Ramos (cell line): ENCODE measurements around the gene ATP5PB.

Experiments
- in situ Hi-C: fragments of 300-500 bp; cut with MboI; formaldehyde crosslinking; loops from one replicate; pipeline ENCODE4 v1.14.3; 2022; ENCODE audit warnings: low sequenced_read_pairs; ENCODE audit not compliant: unreplicated experiment

ATP5PB gene

GRCh38 chr1:111444031-111444430 is 5.2 kb upstream of the ATP5PB start:
- in situ Hi-C loops, result loop anchor here (10.0 kb wide), 1 partner anchor 219 kb away; the partner anchor contains the start of gene CHI3L2

GRCh38 chr1:111446546-111446945 is 2.7 kb upstream of the ATP5PB start:
- in situ Hi-C loops, result loop anchor here (10.0 kb wide), 1 partner anchor 222 kb away; the partner anchor contains the start of gene CHI3L2

GRCh38 chr1:111446967-111447892 is 2.0 kb upstream of the ATP5PB start:
- in situ Hi-C loops, result loop anchor here (10.0 kb wide), 1 partner anchor 222 kb away; the partner anchor contains the start of gene CHI3L2

GRCh38 chr1:111448482-111448917 is 764 bp upstream of the ATP5PB start:
- in situ Hi-C loops, result loop anchor here (10.0 kb wide), 1 partner anchor 224 kb away; the partner anchor contains the start of gene CHI3L2

- in situ Hi-C loops, result loop anchor here (10.0 kb wide), 1 partner anchor 225 kb away; the partner anchor contains the start of gene CHI3L2
Measured at GRCh38 chr1:111449703-111450017, 396 bp downstream of the ATP5PB start.

GRCh38 chr1:111450185-111450584 is 921 bp downstream of the ATP5PB start:
- in situ Hi-C loops, result no loop called here

GRCh38 chr1:111452581-111452980 is 3.3 kb downstream of the ATP5PB start:
- in situ Hi-C loops, result no loop called here

GRCh38 chr1:111453706-111454105 is 4.4 kb downstream of the ATP5PB start:
- in situ Hi-C loops, result no loop called here

GRCh38 chr1:111454859-111455641 is 5.8 kb downstream of the ATP5PB start:
- in situ Hi-C loops, result no loop called here

- in situ Hi-C loops, result no loop called here
Measured at GRCh38 chr1:111455642-111456031, 6.4 kb downstream of the ATP5PB start.

- in situ Hi-C loops, result no loop called here
Measured at GRCh38 chr1:111461765-111462164, 12.5 kb downstream of the ATP5PB start.

GRCh38 chr1:111462370-111463028 is 13.2 kb downstream of the ATP5PB start:
- in situ Hi-C loops, result no loop called here

GRCh38 chr1:111463029-111463683 is 13.9 kb downstream of the ATP5PB start:
- in situ Hi-C loops, result no loop called here

- in situ Hi-C loops, result no loop called here
Measured at GRCh38 chr1:111465754-111466153, 16.5 kb downstream of the ATP5PB start.

- in situ Hi-C loops, result no loop called here
Measured at GRCh38 chr1:111466480-111466879, 17.2 kb downstream of the ATP5PB start.

- in situ Hi-C loops, result no loop called here
Measured at GRCh38 chr1:111467865-111468716, 18.8 kb downstream of the ATP5PB start.

- in situ Hi-C loops, result no loop called here
Measured at GRCh38 chr1:111468717-111469100, 19.4 kb downstream of the ATP5PB start.

- in situ Hi-C loops, result no loop called here
Measured at GRCh38 chr1:111469539-111469938, 20.3 kb downstream of the ATP5PB start.

- in situ Hi-C loops, result no loop called here
Measured at GRCh38 chr1:111470596-111470995, 21.3 kb downstream of the ATP5PB start.
